Measurements from ENCODE around the gene PCDHGB5.
"Not testable (repeated sequence)": the region's sequence is repeated elsewhere in the genome, so short reads cannot be mapped to it uniquely, and the experiment has no call there.

The PCDHGB5 gene

DNA sequence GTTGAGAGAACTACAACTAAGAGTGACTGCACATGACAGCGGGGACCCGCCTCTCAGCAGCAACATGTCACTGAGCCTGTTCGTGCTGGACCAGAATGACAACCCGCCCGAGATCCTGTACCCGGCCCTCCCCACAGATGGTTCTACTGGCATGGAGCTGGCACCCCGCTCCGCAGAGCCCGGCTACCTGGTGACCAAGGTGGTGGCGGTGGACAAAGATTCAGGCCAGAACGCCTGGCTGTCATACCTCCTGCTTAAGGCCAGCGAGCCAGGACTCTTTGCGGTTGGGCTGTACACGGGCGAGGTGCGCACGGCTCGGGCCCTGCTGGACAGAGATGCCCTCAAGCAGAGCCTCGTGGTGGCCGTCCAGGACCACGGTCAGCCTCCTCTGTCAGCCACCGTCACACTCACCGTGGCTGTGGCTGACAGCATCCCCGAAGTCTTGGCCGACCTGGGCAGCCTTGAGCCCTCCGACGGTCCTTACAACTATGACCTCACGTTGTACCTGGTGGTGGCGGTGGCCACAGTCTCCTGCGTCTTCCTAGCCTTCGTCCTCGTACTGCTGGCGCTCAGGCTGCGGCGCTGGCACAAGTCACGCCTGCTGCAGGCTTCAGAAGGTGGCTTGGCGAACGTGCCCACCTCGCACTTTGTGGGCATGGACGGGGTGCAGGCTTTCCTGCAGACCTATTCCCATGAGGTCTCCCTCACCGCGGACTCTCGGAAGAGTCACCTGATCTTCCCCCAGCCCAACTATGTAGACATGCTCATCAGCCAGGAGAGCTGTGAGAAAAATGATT lies 13.1 kb upstream of the PCDHGB5 start:
- Histone ChIP-seq H3K36me3 (ENCODE audit: control insufficient read depth, insufficient read depth, low read length, severe bottlenecking) (no peaks in the 10 kb centered on the region), H3K9me3 (ENCODE audit: control insufficient read depth, low read length) (peaks cover 39% of the 10 kb centered on the region), H3K9ac (ENCODE audit: low read length) (no peak overlapping the region), H3K4me1 (ENCODE audit: control insufficient read depth, insufficient read depth, low read length) (no peaks in the 10 kb centered on the region), H3K4me3 (ENCODE audit: low read length) (no peak overlapping the region), H3K27me3 (replicated peaks; ENCODE audit: control insufficient read depth, insufficient read depth, low read length) (no peaks in the 10 kb centered on the region)
- DNase-seq (ENCODE audit: low read depth): no peak

DNA sequence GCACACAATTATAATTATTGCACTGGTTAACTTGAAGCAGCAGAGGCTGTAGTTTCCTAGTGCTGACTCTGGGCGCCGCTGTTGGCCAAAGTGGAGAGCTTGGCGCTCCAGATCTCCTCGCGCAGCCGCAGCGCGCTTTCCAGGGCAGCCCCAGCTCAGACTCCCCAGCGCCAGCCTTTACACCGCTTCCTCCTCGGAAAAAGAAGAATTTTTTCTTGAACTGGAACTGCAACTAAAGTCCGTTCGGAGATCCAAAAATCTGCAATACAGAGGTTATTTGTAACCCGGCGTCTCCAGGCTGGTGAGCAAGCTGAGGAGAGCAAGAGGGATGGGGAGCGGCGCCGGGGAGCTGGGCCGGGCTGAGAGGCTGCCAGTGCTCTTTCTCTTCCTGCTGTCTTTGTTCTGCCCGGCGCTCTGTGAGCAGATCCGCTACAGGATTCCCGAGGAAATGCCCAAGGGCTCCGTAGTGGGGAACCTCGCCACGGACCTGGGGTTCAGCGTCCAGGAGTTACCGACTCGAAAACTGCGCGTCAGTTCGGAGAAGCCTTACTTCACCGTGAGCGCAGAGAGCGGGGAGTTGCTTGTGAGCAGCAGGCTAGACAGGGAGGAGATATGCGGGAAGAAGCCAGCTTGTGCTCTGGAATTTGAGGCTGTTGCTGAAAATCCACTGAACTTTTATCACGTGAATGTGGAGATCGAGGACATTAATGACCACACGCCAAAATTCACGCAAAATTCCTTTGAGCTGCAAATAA lies 10.0 kb upstream of the PCDHGB5 start, which contains the start of gene PCDHGB4:
PCDHGB4 (plus strand) TSS at position 142 of the 755 bp plus-strand sequence; CDS start at position 329, 187 bp downstream.
- not testable (repeated sequence) for H3K4me1 ChIP-seq (ENCODE audit: control insufficient read depth, insufficient read depth, low read length); H3K36me3 ChIP-seq (ENCODE audit: control insufficient read depth, insufficient read depth, low read length, severe bottlenecking); H3K9ac ChIP-seq (ENCODE audit: low read length); H3K27me3 ChIP-seq (replicated peaks; ENCODE audit: control insufficient read depth, insufficient read depth, low read length)
- peak; percentile 22 for DNase-seq (ENCODE audit: low read depth)
- H3K4me3 ChIP-seq (ENCODE audit: low read length): peak within 1 kb of the TSS; percentile 69
- peaks cover 63% of the 10 kb centered on the region for H3K9me3 ChIP-seq (ENCODE audit: control insufficient read depth, low read length)

DNA sequence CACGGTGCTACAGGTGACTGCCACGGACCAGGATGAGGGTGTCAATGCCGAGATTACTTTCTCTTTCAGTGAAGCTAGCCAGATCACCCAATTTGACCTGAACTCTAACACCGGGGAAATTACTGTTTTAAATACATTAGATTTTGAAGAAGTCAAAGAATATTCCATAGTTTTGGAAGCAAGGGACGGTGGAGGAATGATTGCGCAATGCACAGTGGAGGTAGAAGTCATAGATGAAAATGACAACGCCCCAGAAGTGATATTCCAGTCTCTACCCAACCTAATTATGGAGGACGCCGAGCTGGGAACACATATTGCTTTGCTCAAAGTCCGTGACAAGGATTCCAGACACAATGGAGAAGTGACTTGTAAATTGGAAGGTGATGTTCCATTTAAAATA lies 9.1 kb upstream of the PCDHGB5 start:
- no peak for DNase-seq (ENCODE audit: low read depth)
- peak overlapping the region; percentile 55 for H3K4me3 ChIP-seq (ENCODE audit: low read length)
- H3K9ac ChIP-seq (ENCODE audit: low read length): no peak overlapping the region
- H3K36me3 ChIP-seq (ENCODE audit: control insufficient read depth, insufficient read depth, low read length, severe bottlenecking): no peaks in the 10 kb centered on the region
- no peaks in the 10 kb centered on the region for H3K27me3 ChIP-seq (replicated peaks; ENCODE audit: control insufficient read depth, insufficient read depth, low read length)
- H3K9me3 ChIP-seq (ENCODE audit: control insufficient read depth, low read length): peaks cover 63% of the 10 kb centered on the region
- no peaks in the 10 kb centered on the region for H3K4me1 ChIP-seq (ENCODE audit: control insufficient read depth, insufficient read depth, low read length)

DNA sequence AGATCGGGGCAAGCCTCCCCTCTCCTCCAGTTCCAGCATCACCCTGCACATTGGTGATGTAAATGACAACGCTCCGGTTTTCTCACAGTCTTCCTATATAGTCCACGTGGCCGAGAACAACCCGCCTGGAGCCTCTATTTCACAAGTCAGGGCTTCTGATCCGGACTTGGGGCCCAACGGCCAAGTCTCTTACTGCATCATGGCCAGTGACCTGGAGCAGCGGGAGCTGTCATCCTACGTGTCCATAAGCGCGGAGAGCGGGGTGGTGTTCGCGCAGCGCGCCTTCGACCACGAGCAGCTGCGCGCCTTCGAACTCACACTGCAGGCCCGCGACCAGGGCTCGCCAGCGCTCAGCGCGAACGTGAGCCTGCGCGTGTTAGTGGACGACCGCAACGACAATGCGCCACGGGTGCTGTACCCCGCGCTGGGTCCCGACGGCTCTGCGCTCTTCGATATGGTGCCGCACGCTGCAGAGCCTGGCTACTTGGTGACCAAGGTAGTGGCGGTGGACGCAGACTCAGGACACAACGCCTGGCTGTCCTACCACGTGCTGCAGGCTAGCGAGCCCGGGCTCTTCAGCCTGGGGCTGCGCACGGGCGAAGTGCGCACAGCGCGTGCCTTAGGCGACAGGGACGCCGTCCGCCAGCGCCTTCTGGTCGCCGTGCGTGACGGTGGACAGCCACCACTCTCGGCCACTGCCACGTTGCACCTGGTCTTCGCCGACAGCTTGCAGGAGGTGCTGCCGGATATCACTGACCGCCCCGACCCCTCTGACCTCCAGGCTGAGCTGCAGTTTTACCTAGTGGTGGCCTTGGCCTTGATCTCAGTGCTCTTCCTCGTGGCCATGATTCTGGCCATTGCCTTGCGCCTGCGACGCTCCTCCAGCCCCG lies 8.3 kb upstream of the PCDHGB5 start:
- H3K4me3 ChIP-seq (ENCODE audit: low read length): peak overlapping the region; percentile 55
- no peak for DNase-seq (ENCODE audit: low read depth)
- no peaks in the 10 kb centered on the region for H3K36me3 ChIP-seq (ENCODE audit: control insufficient read depth, insufficient read depth, low read length, severe bottlenecking)
- peaks cover 65% of the 10 kb centered on the region for H3K9me3 ChIP-seq (ENCODE audit: control insufficient read depth, low read length)
- no peaks in the 10 kb centered on the region for H3K4me1 ChIP-seq (ENCODE audit: control insufficient read depth, insufficient read depth, low read length)
- H3K9ac ChIP-seq (ENCODE audit: low read length): no peak overlapping the region
- no peaks in the 10 kb centered on the region for H3K27me3 ChIP-seq (replicated peaks; ENCODE audit: control insufficient read depth, insufficient read depth, low read length)

DNA sequence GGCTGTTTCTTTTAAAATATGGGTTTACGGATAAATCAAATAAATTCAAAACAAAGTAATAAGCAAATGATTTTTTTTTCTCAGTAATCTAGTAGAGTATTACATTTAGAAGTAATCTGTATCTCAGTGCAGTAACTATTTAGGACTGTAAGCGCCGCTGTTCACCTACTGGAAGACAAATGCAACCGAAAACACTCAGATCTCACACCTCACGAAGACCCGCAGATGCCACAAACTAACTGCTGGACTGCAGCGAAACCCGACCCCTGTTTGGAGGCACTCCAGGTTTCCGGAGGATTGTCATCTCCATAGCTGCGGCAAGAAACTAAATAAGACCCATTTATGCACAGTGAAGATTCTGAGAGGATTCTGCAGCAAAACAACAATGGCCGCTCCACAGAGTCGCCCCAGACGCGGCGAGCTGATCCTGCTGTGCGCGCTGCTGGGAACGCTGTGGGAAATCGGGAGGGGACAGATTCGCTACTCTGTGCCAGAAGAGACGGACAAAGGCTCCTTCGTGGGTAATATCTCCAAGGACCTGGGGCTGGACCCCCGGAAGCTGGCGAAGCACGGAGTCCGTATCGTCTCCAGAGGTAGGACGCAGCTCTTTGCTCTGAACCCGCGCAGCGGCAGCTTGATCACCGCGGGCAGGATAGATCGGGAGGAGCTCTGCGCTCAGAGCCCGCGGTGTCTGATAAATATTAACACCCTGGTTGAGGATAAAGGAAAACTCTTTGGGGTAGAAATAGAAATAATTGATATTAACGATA lies 5.1 kb upstream of the PCDHGB5 start, which contains the start of gene PCDHGA8:
PCDHGA8 (plus strand) TSS at position 205 of the 770 bp plus-strand sequence; CDS start at position 386, 181 bp downstream.
- peaks cover 64% of the 10 kb centered on the region for H3K9me3 ChIP-seq (ENCODE audit: control insufficient read depth, low read length)
- no peak within 1 kb of the TSS for H3K9ac ChIP-seq (ENCODE audit: low read length)
- DNase-seq (ENCODE audit: low read depth): no peak
- H3K4me3 ChIP-seq (ENCODE audit: low read length): peak within 1 kb of the TSS; percentile 68
- no peaks in the 10 kb centered on the region for H3K4me1 ChIP-seq (ENCODE audit: control insufficient read depth, insufficient read depth, low read length)
- no peaks in the 10 kb centered on the region for H3K27me3 ChIP-seq (replicated peaks; ENCODE audit: control insufficient read depth, insufficient read depth, low read length)
- H3K36me3 ChIP-seq (ENCODE audit: control insufficient read depth, insufficient read depth, low read length, severe bottlenecking): no peaks in the 10 kb centered on the region

DNA sequence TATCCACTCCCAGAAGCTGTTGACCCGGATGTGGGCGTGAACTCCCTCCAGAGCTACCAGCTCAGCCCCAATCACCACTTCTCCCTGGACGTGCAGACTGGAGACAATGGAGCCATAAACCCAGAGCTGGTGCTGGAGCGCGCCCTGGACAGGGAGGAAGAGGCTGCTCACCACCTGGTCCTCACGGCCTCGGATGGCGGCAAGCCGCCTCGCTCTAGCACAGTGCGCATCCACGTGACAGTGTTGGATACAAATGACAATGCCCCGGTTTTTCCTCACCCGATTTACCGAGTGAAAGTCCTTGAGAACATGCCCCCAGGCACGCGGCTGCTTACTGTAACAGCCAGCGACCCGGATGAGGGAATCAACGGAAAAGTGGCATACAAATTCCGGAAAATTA lies 4.5 kb upstream of the PCDHGB5 start:
- Histone ChIP-seq H3K4me3 (ENCODE audit: low read length) (peak overlapping the region; percentile 7), H3K36me3 (ENCODE audit: control insufficient read depth, insufficient read depth, low read length, severe bottlenecking) (no peaks in the 10 kb centered on the region), H3K9ac (ENCODE audit: low read length) (no peak overlapping the region), H3K9me3 (ENCODE audit: control insufficient read depth, low read length) (peaks cover 62% of the 10 kb centered on the region), H3K27me3 (replicated peaks; ENCODE audit: control insufficient read depth, insufficient read depth, low read length) (no peaks in the 10 kb centered on the region), H3K4me1 (ENCODE audit: control insufficient read depth, insufficient read depth, low read length) (no peaks in the 10 kb centered on the region)
- DNase-seq (ENCODE audit: low read depth): no peak

DNA sequence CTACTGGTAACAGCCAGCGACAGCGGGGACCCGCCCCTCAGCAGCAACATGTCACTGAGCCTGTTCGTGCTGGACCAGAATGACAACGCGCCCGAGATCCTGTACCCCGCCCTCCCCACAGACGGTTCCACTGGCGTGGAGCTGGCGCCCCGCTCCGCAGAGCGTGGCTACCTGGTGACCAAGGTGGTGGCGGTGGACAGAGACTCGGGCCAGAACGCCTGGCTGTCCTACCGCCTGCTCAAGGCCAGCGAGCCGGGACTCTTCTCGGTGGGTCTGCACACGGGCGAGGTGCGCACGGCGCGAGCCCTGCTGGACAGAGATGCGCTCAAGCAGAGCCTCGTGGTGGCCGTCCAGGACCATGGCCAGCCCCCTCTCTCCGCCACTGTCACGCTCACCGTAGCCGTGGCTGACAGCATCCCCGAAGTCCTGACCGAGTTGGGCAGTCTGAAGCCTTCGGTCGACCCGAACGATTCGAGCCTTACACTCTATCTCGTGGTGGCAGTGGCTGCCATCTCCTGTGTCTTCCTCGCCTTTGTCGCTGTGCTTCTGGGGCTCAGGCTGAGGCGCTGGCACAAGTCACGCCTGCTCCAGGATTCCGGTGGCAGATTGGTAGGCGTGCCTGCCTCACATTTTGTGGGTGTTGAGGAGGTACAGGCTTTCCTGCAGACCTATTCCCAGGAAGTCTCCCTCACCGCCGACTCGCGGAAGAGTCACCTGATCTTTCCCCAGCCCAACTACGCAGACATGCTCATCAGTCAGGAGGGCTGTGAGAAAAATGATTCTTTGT lies 3.2 kb upstream of the PCDHGB5 start:
- DNase-seq (ENCODE audit: low read depth); H3K27me3 ChIP-seq (replicated peaks; ENCODE audit: control insufficient read depth, insufficient read depth, low read length); H3K9ac ChIP-seq (ENCODE audit: low read length); H3K4me1 ChIP-seq (ENCODE audit: control insufficient read depth, insufficient read depth, low read length); H3K4me3 ChIP-seq (ENCODE audit: low read length); H3K36me3 ChIP-seq (ENCODE audit: control insufficient read depth, insufficient read depth, low read length, severe bottlenecking): not testable (repeated sequence)
- H3K9me3 ChIP-seq (ENCODE audit: control insufficient read depth, low read length): peaks cover 60% of the 10 kb centered on the region

DNA sequence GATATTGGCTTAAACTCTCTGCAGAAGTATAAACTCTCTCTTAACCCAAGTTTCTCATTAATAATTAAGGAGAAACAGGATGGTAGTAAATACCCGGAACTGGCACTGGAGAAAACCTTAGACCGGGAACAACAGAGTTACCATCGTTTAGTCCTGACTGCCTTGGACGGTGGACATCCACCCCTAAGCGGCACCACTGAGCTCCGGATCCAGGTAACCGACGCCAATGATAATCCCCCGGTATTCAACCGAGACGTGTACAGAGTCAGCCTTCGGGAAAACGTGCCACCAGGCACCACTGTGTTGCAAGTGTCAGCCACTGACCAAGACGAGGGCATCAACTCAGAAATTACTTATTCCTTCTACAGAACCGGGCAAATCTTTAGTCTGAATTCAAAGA lies 861 bp downstream of the PCDHGB5 start:
- no peak overlapping the region for H3K9ac ChIP-seq (ENCODE audit: low read length)
- H3K36me3 ChIP-seq (ENCODE audit: control insufficient read depth, insufficient read depth, low read length, severe bottlenecking): no peaks in the 10 kb centered on the region
- peak overlapping the region; percentile 63 for H3K4me3 ChIP-seq (ENCODE audit: low read length)
- H3K27me3 ChIP-seq (replicated peaks; ENCODE audit: control insufficient read depth, insufficient read depth, low read length): no peaks in the 10 kb centered on the region
- H3K9me3 ChIP-seq (ENCODE audit: control insufficient read depth, low read length): peaks cover 44% of the 10 kb centered on the region
- H3K4me1 ChIP-seq (ENCODE audit: control insufficient read depth, insufficient read depth, low read length): peaks cover 13% of the 10 kb centered on the region
- no peak for DNase-seq (ENCODE audit: low read depth)

DNA sequence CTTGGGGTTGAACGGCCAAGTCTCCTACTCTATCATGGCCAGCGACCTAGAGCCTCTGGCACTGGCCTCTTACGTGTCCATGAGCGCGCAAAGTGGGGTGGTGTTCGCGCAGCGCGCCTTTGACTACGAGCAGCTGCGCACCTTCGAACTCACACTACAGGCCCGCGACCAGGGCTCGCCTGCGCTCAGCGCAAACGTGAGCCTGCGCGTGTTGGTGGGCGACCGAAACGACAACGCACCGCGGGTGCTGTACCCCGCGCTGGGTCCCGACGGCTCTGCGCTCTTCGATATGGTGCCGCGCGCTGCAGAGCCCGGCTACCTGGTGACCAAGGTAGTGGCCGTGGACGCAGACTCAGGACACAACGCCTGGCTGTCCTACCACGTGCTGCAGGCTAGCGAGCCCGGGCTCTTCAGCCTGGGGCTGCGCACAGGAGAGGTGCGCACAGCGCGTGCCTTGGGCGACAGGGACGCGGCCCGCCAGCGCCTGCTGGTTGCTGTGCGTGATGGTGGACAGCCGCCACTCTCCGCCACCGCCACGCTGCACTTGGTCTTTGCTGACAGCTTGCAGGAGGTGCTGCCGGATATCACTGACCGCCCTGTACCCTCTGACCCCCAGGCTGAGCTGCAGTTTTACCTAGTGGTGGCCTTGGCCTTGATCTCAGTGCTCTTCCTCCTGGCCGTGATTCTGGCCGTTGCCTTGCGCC lies 2.0 kb downstream of the PCDHGB5 start:
- DNase-seq (ENCODE audit: low read depth): no peak
- H3K9me3 ChIP-seq (ENCODE audit: control insufficient read depth, low read length): peaks cover 44% of the 10 kb centered on the region
- no peak overlapping the region for H3K9ac ChIP-seq (ENCODE audit: low read length)
- H3K27me3 ChIP-seq (replicated peaks; ENCODE audit: control insufficient read depth, insufficient read depth, low read length): no peaks in the 10 kb centered on the region
- H3K36me3 ChIP-seq (ENCODE audit: control insufficient read depth, insufficient read depth, low read length, severe bottlenecking): no peaks in the 10 kb centered on the region
- peak overlapping the region; percentile 67 for H3K4me3 ChIP-seq (ENCODE audit: low read length)
- peaks cover 13% of the 10 kb centered on the region for H3K4me1 ChIP-seq (ENCODE audit: control insufficient read depth, insufficient read depth, low read length)

Measured in adipocyte (in vitro differentiated cells).